Panc1 (cell line): ENCODE measurements around the gene KCNQ1. TPM values are rescaled to one million over a fixed set of nuclear protein-coding genes. Genes with fewer than 3 reads are reported as not detected.

ENCODE experiments used
- ATAC-seq: fragments of 200-7000 bp; cut with Tn5 transposase; 2 replicates; pipeline ENCODE4 v1.9.1; 2020; ENCODE audit warnings: mild to moderate bottlenecking, moderate library complexity
- BruUV-seq: library from RNA; stranded (reverse); fragments of 400-500 nt; replicated peaks from 2 replicates; lab custom pipeline; 2021; lab: Mats Ljungman, UMichigan
- CTCF ChIA-PET: fragments of 300-600 bp; sonication (Branson Sonifier 250); formaldehyde crosslinking; loops from one replicate; lab custom pipeline; 2022; ENCODE audit warnings: antibody characterized with exemption; lab: Charles Lee
- POLR2A ChIA-PET: fragments of 300-600 bp; sonication (Branson Sonifier 250); formaldehyde crosslinking; loops from one replicate; lab custom pipeline; 2022; ENCODE audit warnings: antibody characterized with exemption; lab: Charles Lee
- DNase-seq: peaks from one replicate; pipeline ENCODE4 v3.0.0-alpha.2; 2010; ENCODE audit warnings: low read depth, low spot score
- H3K27ac ChIP-seq: 2 replicates; pipeline ENCODE4 v1.5.1; 2011; ENCODE audit warnings: mild to moderate bottlenecking, low read length, inconsistent platforms
- H3K27me3 ChIP-seq: fragments of 200-500 bp; sonication (Bioruptor generic); 2 replicates; pipeline ENCODE4 v1.6.0; 2014; ENCODE audit warnings: low read length, inconsistent platforms; ENCODE audit not compliant: control insufficient read depth, insufficient read depth
- H3K36me3 ChIP-seq: fragments of 200-500 bp; sonication (Bioruptor generic); 2 replicates; pipeline ENCODE4 v1.5.1; 2014; ENCODE audit warnings: inconsistent platforms, mild to moderate bottlenecking, low read length, moderate library complexity; ENCODE audit not compliant: control insufficient read depth, insufficient read depth
- H3K4me1 ChIP-seq: 2 replicates; pipeline ENCODE4 v1.5.1; 2011; ENCODE audit warnings: inconsistent platforms, mild to moderate bottlenecking, low read length, moderate library complexity; ENCODE audit not compliant: control insufficient read depth, insufficient read depth
- H3K4me3 ChIP-seq, 2 experiments: 2 replicates each; pipeline ENCODE4 v1.5.1; 2011 to 2012; ENCODE audit warnings: low read depth in 2 of 2, low read length in 2 of 2, mild to moderate bottlenecking in 2 of 2, inconsistent platforms in 1 of 2, moderate library complexity in 1 of 2
- H3K9me3 ChIP-seq: fragments of 200-500 bp; sonication (Bioruptor generic); 2 replicates; pipeline ENCODE4 v1.5.1; 2014; ENCODE audit warnings: low read depth, mild to moderate bottlenecking, inconsistent platforms, low read length, moderate library complexity; ENCODE audit not compliant: control insufficient read depth, insufficient read depth
- CTCF ChIP-seq: fragments of 450-650 bp; IDR thresholded peaks from 2 replicates; pipeline ENCODE4 v1.5.1; 2017; ENCODE audit warnings: mild to moderate bottlenecking
- POLR2AphosphoS5 ChIP-seq: IDR thresholded peaks from 2 replicates; pipeline ENCODE4 v1.6.1; 2012; ENCODE audit warnings: mild to moderate bottlenecking, low read depth, low read length, moderate library complexity
- REST ChIP-seq, 2 experiments: IDR thresholded peaks; 2 replicates each; pipeline ENCODE4 v1.6.1; 2011 to 2012; ENCODE audit warnings: low read depth in 2 of 2, control low read depth in 1 of 2, low read length in 1 of 2, mild to moderate bottlenecking in 1 of 2, moderate library complexity in 1 of 2; ENCODE audit not compliant: insufficient read depth in 1 of 2
- SIN3A ChIP-seq: IDR thresholded peaks from 2 replicates; pipeline ENCODE4 v1.6.1; 2012; ENCODE audit warnings: low read depth, mild to moderate bottlenecking, low read length, moderate library complexity, borderline replicate concordance; ENCODE audit not compliant: insufficient read depth
- TCF7L2 ChIP-seq: IDR thresholded peaks from 2 replicates; pipeline ENCODE4 v1.6.1; 2011; ENCODE audit warnings: mild to moderate bottlenecking, low read depth, low read length, inconsistent platforms
- in situ Hi-C: cut with HindIII; loops from 2 replicates; pipeline ENCODE4 v1.10.0; 2016; ENCODE audit warnings: low sequenced_read_pairs, low pct_unique_long_range_greater_than_20kb
- intact Hi-C: fragments of 100-400 bp; cut with micrococcal nuclease; formaldehyde crosslinking; loops from one replicate; pipeline ENCODE4 v1.10.0; 2022; ENCODE audit not compliant: unreplicated experiment
- total RNA-seq: library from RNA; stranded (reverse); gene quantifications from one replicate; pipeline ENCODE4 v1.2.1, GENCODE V29; 2021; ENCODE audit not compliant: unreplicated experiment

Gene KCNQ1
- total RNA-seq, 1 experiment from 2014 or later = 1.0 TPM

GRCh38 chr11:2467695-2468055 is 22.9 kb downstream of the KCNQ1 start:
- intact Hi-C loops = no loop called here
- POLR2A ChIA-PET = no interaction called here
- no TSS peak for BruUV-seq

GRCh38 chr11:2468363-2469235 is 23.8 kb downstream of the KCNQ1 start:
- Histone ChIP-seq H3K9me3 (no peaks in the 10 kb centered on the region), H3K36me3 (no peaks in the 10 kb centered on the region), H3K4me1 (no peaks in the 10 kb centered on the region), H3K27ac (no peak overlapping the region), H3K27me3 (peaks cover 2% of the 10 kb centered on the region; the same call in 1 of the 2 replicates), H3K4me3 (no peak overlapping the region)
- in situ Hi-C loops = no loop called here
- intact Hi-C loops = no loop called here
- no TSS peak for BruUV-seq
- no peak for TF ChIP-seq TCF7L2
- no peak for TF ChIP-seq CTCF
- TF ChIP-seq SIN3A = no peak
- TF ChIP-seq POLR2AphosphoS5 = no peak
- no peak for TF ChIP-seq REST (IDR thresholded peaks at IDR 0.05; ENCODE audit: insufficient read depth in 1 of 2, low read depth in 2 of 2, low read length in 1 of 2)
- DNase-seq (no peak), ATAC-seq (no peak)
- CTCF ChIA-PET = no interaction called here
- POLR2A ChIA-PET = no interaction called here

More at GRCh38 chr11:2467695-2468055, 22.9 kb downstream of the KCNQ1 start:
- DNase-seq (no peak), ATAC-seq (no peak)
- CTCF ChIA-PET = no interaction called here
- no peaks in the 10 kb centered on the region for H3K36me3 ChIP-seq
- H3K27ac ChIP-seq = no peak overlapping the region
- no peak overlapping the region for H3K4me3 ChIP-seq
- no peaks in the 10 kb centered on the region for H3K4me1 ChIP-seq
- TF ChIP-seq SIN3A (no peak), POLR2AphosphoS5 (no peak), REST (IDR thresholded peaks at IDR 0.05; ENCODE audit: insufficient read depth in 1 of 2, low read depth in 2 of 2, low read length in 1 of 2) (no peak), TCF7L2 (no peak), CTCF (no peak)
- peaks cover 2% of the 10 kb centered on the region; the same call in 1 of the 2 replicates for H3K27me3 ChIP-seq
- in situ Hi-C loops = no loop called here
- no peaks in the 10 kb centered on the region for H3K9me3 ChIP-seq
